HG03097 (cell line): ENCODE measurements around the gene OR2A5.
"Not testable (repeated sequence)": the region's sequence is repeated elsewhere in the genome, so short reads cannot be mapped to it uniquely, and the experiment has no call there.

Experiments used
- ATAC-seq: cut with Tn5 transposase; IDR thresholded peaks from one replicate; pipeline ENCODE4 v1.9.1; 2021; ENCODE audit not compliant: unreplicated experiment, low FRiP score

OR2A5 gene

GRCh38 chr7:144032985-144033709 is 15.6 kb upstream of the OR2A5 start:
- no peak for ATAC-seq

DNA sequence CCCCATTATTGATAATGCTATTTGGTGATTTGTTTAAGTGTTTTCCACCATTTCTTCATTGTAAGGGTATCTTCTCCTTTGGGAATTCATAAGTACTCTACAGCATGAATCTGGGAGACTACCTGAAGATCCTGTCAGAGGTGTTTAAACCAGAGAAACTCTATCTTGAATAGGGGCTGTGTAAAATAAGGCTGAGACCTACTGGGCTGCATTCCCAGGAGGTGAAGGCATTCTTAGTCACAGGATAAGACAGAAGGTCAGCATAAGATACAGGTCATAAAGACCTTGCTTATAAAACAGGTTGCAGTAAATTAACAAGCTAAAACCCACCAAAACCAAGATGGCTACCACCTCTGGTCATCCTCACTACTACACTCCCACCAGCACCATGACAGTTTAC is 13.4 kb upstream of the OR2A5 start:
- no peak for ATAC-seq

DNA sequence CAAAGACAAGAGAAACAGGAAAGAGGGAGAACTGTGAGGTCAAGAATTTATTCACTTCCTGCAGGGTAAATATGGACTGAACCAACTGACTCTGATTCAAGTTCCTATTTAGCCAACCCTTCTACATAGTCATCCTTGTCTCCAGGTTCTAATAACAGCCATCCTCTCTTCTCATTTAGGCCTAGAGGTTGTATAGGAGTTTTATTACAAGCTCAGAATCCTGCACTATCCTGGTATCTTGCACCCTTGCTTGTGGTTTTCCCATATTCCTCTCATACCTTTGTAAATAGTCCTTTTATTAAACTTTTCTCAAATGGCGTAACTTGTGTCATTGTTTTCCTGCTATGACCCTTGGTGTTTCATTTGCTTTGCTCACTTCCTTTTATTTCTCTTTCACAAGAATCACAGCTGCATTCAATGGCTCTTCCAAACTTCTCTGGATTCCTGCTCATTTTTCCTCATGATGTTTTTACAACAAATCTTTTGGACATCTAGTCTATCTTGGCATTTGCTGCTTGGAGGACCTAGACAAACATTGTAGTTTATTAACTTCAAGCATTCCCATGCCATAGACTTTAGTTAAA is 12.4 kb upstream of the OR2A5 start:
- ATAC-seq = no peak

GRCh38 chr7:144037414-144038035 is 11.2 kb upstream of the OR2A5 start:
- ATAC-seq = no peak

DNA sequence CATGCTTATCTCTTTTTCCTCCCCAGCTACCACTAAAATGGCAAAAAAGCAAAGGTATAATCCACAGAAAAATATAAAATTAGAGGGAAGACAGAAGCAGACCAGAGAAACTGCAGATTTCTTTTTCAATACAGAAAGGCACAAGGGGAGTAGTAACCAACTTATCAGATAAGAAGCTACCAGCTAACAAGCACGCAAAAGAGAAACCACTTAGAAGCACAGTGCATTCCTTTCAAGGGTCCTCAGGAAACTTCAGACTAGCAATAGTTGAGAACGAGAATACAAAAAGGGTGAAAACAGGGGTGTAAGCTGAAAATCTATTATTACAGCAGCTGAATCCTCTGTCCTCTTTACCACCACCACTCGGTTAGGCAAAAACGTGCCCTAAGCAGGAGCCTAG is 9.9 kb upstream of the OR2A5 start:
- no peak for ATAC-seq

DNA sequence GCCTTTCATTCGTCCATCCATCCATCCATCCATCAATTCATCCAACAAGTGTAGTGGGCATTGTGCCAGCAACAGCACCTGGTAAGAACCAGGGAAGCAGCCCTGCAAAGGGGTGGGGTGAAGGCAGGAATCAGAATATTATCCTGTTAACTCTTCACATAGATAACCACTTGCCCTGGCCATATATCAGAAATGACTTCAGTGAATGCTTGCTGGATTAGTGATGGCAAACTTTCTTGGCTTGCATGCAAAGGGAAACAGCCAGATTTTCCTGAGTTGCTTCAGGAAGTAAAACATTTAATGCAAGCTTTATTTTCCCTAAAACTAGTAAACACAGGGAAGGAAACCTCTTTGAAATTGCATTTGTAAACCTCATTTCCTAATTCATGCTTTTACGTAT is 743 bp downstream of the OR2A5 start:
- no peak for ATAC-seq

GRCh38 chr7:144050093-144050492 is 1.3 kb downstream of the OR2A5 start:
- ATAC-seq = no peak

- not testable (repeated sequence) for ATAC-seq
Observed at GRCh38 chr7:144050884-144051283, 2.1 kb downstream of the OR2A5 start.

DNA sequence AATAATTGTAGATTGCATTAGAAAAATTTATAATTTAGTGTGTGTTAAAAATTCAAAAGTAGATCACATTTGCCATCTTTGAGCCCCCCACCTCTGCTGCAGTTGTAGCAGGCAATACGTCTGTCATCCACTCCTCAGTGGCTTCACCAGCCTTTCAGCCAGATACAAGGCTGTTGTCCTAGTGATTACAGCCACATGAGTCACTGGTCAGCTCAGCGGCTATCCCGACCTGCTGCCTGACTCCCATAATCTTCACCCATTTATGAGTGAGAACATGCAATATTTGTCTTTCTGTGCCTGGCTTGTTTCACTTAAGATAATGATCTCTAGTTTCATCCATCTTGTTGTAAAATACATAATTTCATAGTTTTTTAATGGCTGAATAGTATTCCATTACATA is 9.2 kb downstream of the OR2A5 start:
- ATAC-seq = no peak

DNA sequence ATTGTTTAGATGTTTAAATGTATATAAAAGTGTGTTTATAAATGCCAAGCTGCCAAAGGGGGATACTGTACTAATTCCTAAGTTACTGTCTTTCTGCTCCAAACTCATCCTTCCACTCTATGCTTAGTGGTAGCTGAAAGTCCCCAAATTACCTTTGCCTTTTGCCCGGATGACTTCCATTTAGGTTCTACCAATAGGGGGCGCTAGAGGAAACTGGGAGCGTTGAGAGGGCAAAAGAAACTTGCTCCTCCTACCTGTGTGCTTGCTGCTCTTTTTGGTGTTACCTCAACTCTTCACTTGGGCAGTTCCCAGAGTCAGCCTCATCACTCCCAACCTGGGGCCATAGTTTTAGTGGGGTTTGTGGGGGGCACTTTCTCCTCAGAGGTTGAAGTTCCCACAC is 15.0 kb downstream of the OR2A5 start:
- ATAC-seq = no peak

DNA sequence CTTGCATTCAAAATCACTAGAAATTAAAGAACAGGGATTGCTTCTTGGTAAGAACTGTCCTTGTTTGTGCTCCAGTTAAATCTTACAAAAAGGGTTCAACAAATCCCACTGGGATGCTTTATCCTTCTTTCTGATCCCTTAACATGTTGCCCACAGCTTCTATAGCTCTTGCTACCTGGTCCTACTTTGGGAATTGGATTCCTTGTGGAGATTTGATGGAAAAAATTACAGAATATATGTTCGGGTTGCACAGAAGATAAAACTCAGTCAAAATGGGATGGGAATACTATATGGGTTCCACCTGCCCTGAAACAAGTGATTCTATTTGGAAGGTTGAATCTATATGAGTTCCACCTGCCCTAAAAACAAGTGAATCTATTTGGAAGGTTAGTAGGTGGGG is 20.8 kb downstream of the OR2A5 start, which contains the start of gene OR2A25:
Gene OR2A25 (plus strand): TSS at position 301 of the 400 bp plus-strand sequence. CDS start 4,409 bp downstream, outside the sequence.
- ATAC-seq = no peak

DNA sequence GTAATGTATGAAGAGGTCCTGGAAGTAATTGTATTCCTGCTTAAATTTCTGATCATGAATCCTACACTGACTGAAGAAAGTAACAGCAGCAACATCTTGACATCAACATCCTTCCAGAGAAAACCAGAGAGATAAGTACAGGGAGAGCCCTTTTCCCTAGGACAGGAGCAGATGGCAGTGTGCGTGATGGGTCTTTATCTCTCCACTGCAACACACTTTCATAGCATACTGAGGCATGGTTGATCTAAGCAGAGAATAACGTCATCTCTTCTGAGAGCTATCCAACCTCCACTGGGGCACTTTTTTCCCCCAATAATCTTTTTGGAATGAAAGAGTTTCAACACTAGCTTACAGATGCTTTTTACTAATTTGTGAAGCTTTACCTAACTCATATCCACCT is 21.2 kb downstream of the OR2A5 start:
- no peak for ATAC-seq

DNA sequence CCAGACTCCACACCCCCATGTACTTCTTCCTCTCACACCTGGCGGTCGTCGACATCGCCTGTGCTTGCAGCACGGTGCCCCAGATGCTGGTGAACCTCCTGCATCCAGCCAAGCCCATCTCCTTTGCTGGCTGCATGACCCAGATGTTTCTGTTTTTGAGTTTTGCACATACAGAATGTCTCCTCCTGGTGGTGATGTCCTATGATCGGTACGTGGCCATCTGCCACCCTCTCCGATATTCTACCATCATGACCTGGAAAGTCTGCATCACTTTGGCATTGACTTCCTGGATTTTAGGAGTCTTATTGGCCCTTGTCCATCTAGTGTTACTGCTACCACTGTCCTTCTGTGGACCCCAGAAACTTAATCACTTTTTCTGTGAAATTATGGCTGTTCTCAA is 25.6 kb downstream of the OR2A5 start:
- no peak for ATAC-seq

DNA sequence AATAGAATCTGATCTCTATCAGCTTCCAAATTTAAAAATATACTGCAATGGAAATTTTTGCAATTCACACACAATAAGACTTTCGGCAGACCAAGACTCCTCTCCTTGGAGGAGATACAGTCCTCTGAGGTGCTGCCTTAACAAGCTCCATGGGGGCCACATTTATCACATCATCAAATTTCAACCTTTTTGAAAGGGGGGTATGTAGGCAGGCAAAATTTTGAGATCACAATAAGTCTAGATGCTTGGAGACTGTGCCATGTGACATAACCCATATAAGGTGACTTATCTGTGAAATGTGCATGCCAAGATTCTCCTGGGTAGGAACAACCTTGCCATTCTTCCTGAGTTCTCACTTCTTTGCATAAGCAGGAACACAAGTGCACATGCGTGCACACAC is 37.2 kb downstream of the OR2A5 start, which contains the start of gene OR2A12:
Gene OR2A12 (plus strand): TSS at position 301 of the 400 bp plus-strand sequence. CDS start 8,830 bp downstream, outside the sequence.
- ATAC-seq = no peak

- ATAC-seq = no peak
Observed at GRCh38 chr7:144086730-144087129, 38.0 kb downstream of the OR2A5 start.

DNA sequence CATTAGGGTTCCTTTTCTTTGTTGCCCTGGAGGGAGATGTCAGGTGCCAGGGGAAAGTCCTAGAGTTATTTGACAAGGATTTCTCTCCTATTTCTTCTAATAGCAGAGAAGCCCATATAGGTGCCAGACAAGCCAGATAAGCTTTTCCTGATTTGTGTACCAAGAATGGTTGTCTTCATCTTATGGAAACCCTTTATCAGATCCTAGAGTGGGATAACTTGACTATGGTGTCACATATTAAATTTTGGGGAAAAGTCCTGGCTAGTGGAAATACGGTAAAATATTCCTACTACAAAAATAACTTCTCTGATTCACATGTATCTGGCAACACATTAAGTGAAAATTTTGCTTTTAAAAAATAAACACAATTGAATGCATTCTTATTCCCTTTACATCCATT is 38.5 kb downstream of the OR2A5 start:
- ATAC-seq = no peak

DNA sequence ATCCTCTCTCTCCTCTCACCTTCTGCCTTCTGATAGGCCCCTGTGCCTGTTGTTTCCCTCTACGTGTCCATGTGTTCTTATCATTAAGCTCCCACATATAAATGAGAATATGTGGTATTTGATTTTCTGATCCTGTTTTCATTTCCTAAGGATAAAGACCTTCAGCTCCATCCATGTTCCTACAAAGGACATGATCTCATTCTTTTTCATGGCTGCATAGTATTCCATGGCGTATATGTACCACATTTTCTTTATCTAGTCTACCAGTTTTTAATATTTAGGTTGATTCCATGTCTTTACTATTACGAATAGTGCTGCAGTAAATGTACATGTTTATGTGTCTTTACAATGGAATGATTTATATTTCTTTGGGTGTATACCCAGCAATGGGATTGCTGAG is 41.9 kb downstream of the OR2A5 start:
- no peak for ATAC-seq

GRCh38 chr7:144098776-144099175 is 50.0 kb downstream of the OR2A5 start:
- ATAC-seq = no peak

- no peak for ATAC-seq
Observed at GRCh38 chr7:144100607-144101006, 51.9 kb downstream of the OR2A5 start.

DNA sequence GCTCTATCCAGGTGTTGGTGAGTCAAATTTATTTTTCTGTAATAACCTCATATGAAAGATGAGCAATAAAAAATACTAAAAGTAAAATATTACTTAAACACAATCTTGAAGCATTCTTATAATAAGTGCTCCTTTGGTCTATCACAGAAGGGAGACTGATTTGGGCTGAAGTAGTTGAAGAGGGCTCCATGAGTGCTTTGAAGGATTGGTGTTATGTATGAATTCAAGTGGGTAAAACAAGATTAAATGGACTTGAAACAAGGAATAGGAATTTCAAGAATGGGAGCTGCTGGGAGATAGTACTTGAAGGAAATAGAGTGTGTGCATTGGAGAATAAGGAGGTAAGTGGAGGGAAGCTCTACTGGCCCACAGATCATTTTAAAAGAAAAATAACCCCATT is 53.3 kb downstream of the OR2A5 start:
- ATAC-seq = no peak

DNA sequence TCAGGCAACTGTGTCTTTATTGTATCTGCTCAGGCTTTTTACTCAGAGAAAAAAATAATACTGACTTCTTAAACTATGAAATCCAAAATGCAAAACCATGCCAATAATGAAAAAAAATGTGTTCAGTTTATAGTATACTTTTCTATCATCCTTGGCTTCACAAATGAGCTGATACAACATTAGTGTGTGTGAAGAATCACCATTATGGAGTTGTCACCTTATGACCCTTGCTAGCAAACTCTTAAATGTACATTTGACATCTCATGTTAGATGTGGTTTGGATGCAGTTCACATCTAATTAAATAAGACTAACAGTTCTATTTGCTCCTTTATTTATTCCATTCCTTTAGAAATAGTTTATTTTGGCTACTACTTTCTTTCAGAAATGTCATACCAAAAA is 56.5 kb downstream of the OR2A5 start:
- ATAC-seq = no peak
